ENCODE results near the gene RARA. TPM values are rescaled to one million over a fixed set of nuclear protein-coding genes. Genes with fewer than 3 reads are reported as not detected.
"Not testable (repeated sequence)": the region's sequence is repeated elsewhere in the genome, so short reads cannot be mapped to it uniquely, and the experiment has no call there.

RARA gene
- polyA plus RNA-seq, 1 donor from 2014 or later: 6.6 TPM

GRCh38 chr17:40366076-40366860 is 57.3 kb downstream of the RARA start:
- no peak overlapping the region for H3K4me3 ChIP-seq (ENCODE audit: low read length)
- no peak overlapping the region for H3K27ac ChIP-seq (ENCODE audit: low read length)
- no peaks in the 10 kb centered on the region for H3K79me2 ChIP-seq (replicated peaks; ENCODE audit: insufficient read depth, low read length)
- TF ChIP-seq EP300 (conservative IDR thresholded peaks at IDR 0.05; ENCODE audit: poor library complexity, severe bottlenecking): no peak
- no peak for TF ChIP-seq EZH2 (IDR thresholded peaks at IDR 0.05; ENCODE audit: borderline replicate concordance, insufficient read depth, low read length, poor library complexity, severe bottlenecking)
- TF ChIP-seq POLR2AphosphoS5 (IDR thresholded peaks at IDR 0.05): no peak
- no peak for TF ChIP-seq TAF1 (IDR thresholded peaks at IDR 0.05; ENCODE audit: low read depth)
- no peak for TF ChIP-seq REST (IDR thresholded peaks at IDR 0.05; ENCODE audit: borderline replicate concordance)
- no peak for TF ChIP-seq MXI1 (conservative IDR thresholded peaks at IDR 0.05; ENCODE audit: poor library complexity, severe bottlenecking)
- no peak for TF ChIP-seq RAD21 (conservative IDR thresholded peaks at IDR 0.05)
- TF ChIP-seq SMC3 (conservative IDR thresholded peaks at IDR 0.05; ENCODE audit: poor library complexity): no peak
- TF ChIP-seq CTCF (IDR thresholded peaks at IDR 0.05; ENCODE audit: poor library complexity, severe bottlenecking): no peak
- H3K4me2 ChIP-seq (ENCODE audit: low read length): no peak overlapping the region
- H3K9ac ChIP-seq (ENCODE audit: low read length): no peak overlapping the region
- H4K20me1 ChIP-seq (ENCODE audit: insufficient read depth): no peaks in the 10 kb centered on the region
- no peaks in the 10 kb centered on the region for H3K36me3 ChIP-seq (ENCODE audit: insufficient read depth, low read length)
- peaks cover 15% of the 10 kb centered on the region for H3K27me3 ChIP-seq (ENCODE audit: insufficient read depth, low read depth, low read length)
- H2AFZ ChIP-seq (ENCODE audit: low read depth, low read length): no peak overlapping the region
- no peaks in the 10 kb centered on the region for H3F3A ChIP-seq (ENCODE audit: insufficient read depth, low read length, poor library complexity, severe bottlenecking)
- no peaks in the 10 kb centered on the region for H3K9me3 ChIP-seq (ENCODE audit: low read length)
- H3K9me2 ChIP-seq (ENCODE audit: insufficient read depth, low read length): no peaks in the 10 kb centered on the region

- no peak overlapping the region for H3K4me2 ChIP-seq (ENCODE audit: low read length)
- TF ChIP-seq REST (IDR thresholded peaks at IDR 0.05; ENCODE audit: borderline replicate concordance): no peak
- H3K9ac ChIP-seq (ENCODE audit: low read length): no peak overlapping the region
- peaks cover 15% of the 10 kb centered on the region for H3K27me3 ChIP-seq (ENCODE audit: insufficient read depth, low read depth, low read length)
- no peaks in the 10 kb centered on the region for H4K20me1 ChIP-seq (ENCODE audit: insufficient read depth)
- H2AFZ ChIP-seq (ENCODE audit: low read depth, low read length): no peak overlapping the region
- no peaks in the 10 kb centered on the region for H3K9me2 ChIP-seq (ENCODE audit: insufficient read depth, low read length)
- H3K27ac ChIP-seq (ENCODE audit: low read length): no peak overlapping the region
- H3F3A ChIP-seq (ENCODE audit: insufficient read depth, low read length, poor library complexity, severe bottlenecking): no peaks in the 10 kb centered on the region
- H3K9me3 ChIP-seq (ENCODE audit: low read length): no peaks in the 10 kb centered on the region
- H3K4me3 ChIP-seq (ENCODE audit: low read length): no peak overlapping the region
- no peaks in the 10 kb centered on the region for H3K36me3 ChIP-seq (ENCODE audit: insufficient read depth, low read length)
- H3K79me2 ChIP-seq (replicated peaks; ENCODE audit: insufficient read depth, low read length): no peaks in the 10 kb centered on the region
Observed at GRCh38 chr17:40366861-40367518, 58.0 kb downstream of the RARA start.

GRCh38 chr17:40367728-40368127 is 58.7 kb downstream of the RARA start:
- H3K4me3 ChIP-seq (ENCODE audit: low read length): not testable (repeated sequence)

More at GRCh38 chr17:40367728-40368127, 58.7 kb downstream of the RARA start:
- H3F3A ChIP-seq (ENCODE audit: insufficient read depth, low read length, poor library complexity, severe bottlenecking); H3K9me2 ChIP-seq (ENCODE audit: insufficient read depth, low read length); H3K79me2 ChIP-seq (replicated peaks; ENCODE audit: insufficient read depth, low read length); H3K36me3 ChIP-seq (ENCODE audit: insufficient read depth, low read length); H3K9ac ChIP-seq (ENCODE audit: low read length); H3K27ac ChIP-seq (ENCODE audit: low read length); H3K4me2 ChIP-seq (ENCODE audit: low read length); H3K9me3 ChIP-seq (ENCODE audit: low read length); H2AFZ ChIP-seq (ENCODE audit: low read depth, low read length); H4K20me1 ChIP-seq (ENCODE audit: insufficient read depth): not testable (repeated sequence)
- peaks cover 12% of the 10 kb centered on the region for H3K27me3 ChIP-seq (ENCODE audit: insufficient read depth, low read depth, low read length)
